H1 (cell line): ENCODE results near the gene HES2. TPM values are rescaled to one million over a fixed set of nuclear protein-coding genes. Genes with fewer than 3 reads are reported as not detected.

Experiments
- CHD1 ChIP-seq: IDR thresholded peaks from 2 replicates; pipeline ENCODE4 v1.6.1; 2012; ENCODE audit warnings: low read depth, low read length, improper control_type of control experiment
- CHD7 ChIP-seq: fragments of 300-600 bp; sonication (generic); IDR thresholded peaks from 2 replicates; pipeline ENCODE4 v1.7.1; 2012; ENCODE audit warnings: low read length, moderate library complexity, mild to moderate bottlenecking, inconsistent platforms; ENCODE audit not compliant: insufficient replicate concordance
- HDAC6 ChIP-seq: IDR thresholded peaks from one replicate; pipeline ENCODE4 v1.7.1; 2012; ENCODE audit warnings: low read depth, mild to moderate bottlenecking, inconsistent platforms, low read length, moderate library complexity
- JUN ChIP-seq: IDR thresholded peaks from 2 replicates; pipeline ENCODE4 v1.6.1; 2011; ENCODE audit warnings: low read depth, mild to moderate bottlenecking, improper control_type of control experiment, low read length
- SIX5 ChIP-seq: IDR thresholded peaks from 2 replicates; pipeline ENCODE4 v1.6.1; 2011; ENCODE audit warnings: mild to moderate bottlenecking, low read depth, low read length
- TAF7 ChIP-seq: optimal IDR thresholded peaks from 2 replicates; pipeline ENCODE3; 2011; ENCODE audit warnings: low read depth, mild to moderate bottlenecking, inconsistent platforms, low read length, moderate library complexity, borderline replicate concordance
- polyA plus RNA-seq, 7 experiments: library from polyadenylated mRNA; depleted of rRNA in 3 of 7; stranded (reverse) in 5 of 7; unstranded in 2 of 7; fragments of >200 nt in 5 of 7; fragments of 200-250 nt in 2 of 7; gene quantifications; 1 replicate in 5 of 7; 2 replicates in 1 of 7; 4 replicates in 1 of 7; pipeline versions ENCODE4 v1.2.1 to v1.2.3, GENCODE V29; 2011 to 2013; ENCODE audit warnings: missing spikeins in 2 of 7, mixed read lengths in 2 of 7
- total RNA-seq: library from RNA; stranded (reverse); fragmentation: NEBNext Ultra II Directional; extraction: Animal tissue kit (Norgen Biotek cat#: 25700); gene quantifications from 2 replicates; pipeline ENCODE4 v1.2.1, GENCODE V29; 2021
- TF ChIP-seq, protein P1 (sequence below): IDR thresholded peaks from 2 replicates; pipeline ENCODE4 v1.6.1; 2011; ENCODE audit warnings: low read length, improper control_type of control experiment
- TF ChIP-seq, protein P2 (sequence below): IDR thresholded peaks from 2 replicates; pipeline ENCODE4 v1.6.1; 2012; ENCODE audit warnings: inconsistent platforms

The HES2 gene
- total and polyA plus RNA-seq, 2 of the 8 experiments (the other 6 are each of a cell fraction or from before 2014, with no cell fraction given), result 0.15 to 0.53 TPM

DNA sequence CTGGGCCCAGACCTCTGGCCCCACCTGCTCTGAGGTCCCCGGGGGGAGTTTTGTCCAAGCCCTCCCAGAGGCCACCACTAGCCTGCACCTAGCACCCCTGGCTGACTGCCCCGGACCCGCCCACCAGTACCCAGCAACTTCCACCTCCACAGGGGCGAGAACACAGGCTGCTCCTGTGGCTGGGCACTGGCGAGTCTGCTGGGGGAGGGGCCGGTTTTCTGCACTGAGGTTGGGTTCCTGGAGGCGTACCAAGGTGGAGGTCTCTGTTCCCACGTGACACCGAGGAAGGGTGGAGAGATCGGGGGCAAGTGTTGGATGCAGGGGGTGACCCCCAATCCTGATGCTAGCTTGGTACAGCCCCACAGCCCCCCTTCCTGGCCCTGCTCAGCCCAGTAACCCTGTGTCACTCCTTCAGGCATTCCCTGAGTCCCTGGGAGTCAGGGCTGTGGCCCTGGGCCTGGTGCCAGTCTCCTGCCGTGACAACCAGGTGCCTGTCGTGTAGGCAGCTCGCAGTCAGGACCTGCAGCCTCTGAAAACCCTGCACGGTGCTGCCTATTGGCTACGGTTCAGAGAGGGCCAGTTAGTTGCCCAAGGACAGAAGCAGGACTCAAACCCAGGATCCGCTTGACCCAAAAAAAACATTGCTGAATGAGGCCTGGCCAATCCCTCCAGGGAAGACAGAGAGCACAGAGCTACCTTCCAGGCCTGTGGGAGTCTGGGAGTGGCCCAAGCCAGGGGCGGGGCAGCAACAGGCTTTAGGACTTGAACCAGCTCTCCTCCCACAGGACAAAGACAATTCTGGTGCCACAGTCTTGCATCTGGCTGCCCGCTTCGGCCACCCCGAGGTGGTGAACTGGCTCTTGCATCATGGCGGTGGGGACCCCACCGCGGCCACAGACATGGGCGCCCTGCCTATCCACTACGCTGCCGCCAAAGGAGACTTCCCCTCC lies 8.0 kb upstream of the HES2 start (continued):
- no peak for TF ChIP-seq CHD1
- TF ChIP-seq, protein P1, sequence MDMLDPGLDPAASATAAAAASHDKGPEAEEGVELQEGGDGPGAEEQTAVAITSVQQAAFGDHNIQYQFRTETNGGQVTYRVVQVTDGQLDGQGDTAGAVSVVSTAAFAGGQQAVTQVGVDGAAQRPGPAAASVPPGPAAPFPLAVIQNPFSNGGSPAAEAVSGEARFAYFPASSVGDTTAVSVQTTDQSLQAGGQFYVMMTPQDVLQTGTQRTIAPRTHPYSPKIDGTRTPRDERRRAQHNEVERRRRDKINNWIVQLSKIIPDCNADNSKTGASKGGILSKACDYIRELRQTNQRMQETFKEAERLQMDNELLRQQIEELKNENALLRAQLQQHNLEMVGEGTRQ, result no peak
- TF ChIP-seq TAF7, result no peak
- no peak for TF ChIP-seq SIX5
- no peak for TF ChIP-seq JUN
- no peak for TF ChIP-seq HDAC6
- TF ChIP-seq, protein P2, sequence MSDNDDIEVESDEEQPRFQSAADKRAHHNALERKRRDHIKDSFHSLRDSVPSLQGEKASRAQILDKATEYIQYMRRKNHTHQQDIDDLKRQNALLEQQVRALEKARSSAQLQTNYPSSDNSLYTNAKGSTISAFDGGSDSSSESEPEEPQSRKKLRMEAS, result no peak
- no peak for TF ChIP-seq CHD7
